Muscle of leg (tissue), 11 donors: ENCODE results near the gene PRAC1. TPM values are rescaled to one million over a fixed set of nuclear protein-coding genes. Genes with fewer than 3 reads are reported as not detected.

Experiments used
- DNase-seq: peaks from one replicate; pipeline ENCODE4 v3.0.0; 2013
- H3K27ac ChIP-seq: one replicate; pipeline ENCODE4 v1.5.1; 2013; ENCODE audit warnings: mild to moderate bottlenecking, low read length, control low read depth
- H3K27me3 ChIP-seq: one replicate; pipeline ENCODE4 v1.6.1; 2013; ENCODE audit warnings: low read length; ENCODE audit not compliant: control insufficient read depth, insufficient read depth
- H3K36me3 ChIP-seq: one replicate; pipeline ENCODE4 v1.6.1; 2013; ENCODE audit warnings: low read length; ENCODE audit not compliant: control insufficient read depth, insufficient read depth
- H3K4me1 ChIP-seq: one replicate; pipeline ENCODE4 v1.6.1; 2013; ENCODE audit warnings: low read length; ENCODE audit not compliant: control insufficient read depth, insufficient read depth
- H3K4me3 ChIP-seq: one replicate; pipeline ENCODE4 v1.5.1; 2013; ENCODE audit warnings: low read length, control low read depth
- H3K9me3 ChIP-seq: replicated peaks from 2 replicates; pipeline ENCODE4 v1.6.1; 2013; ENCODE audit warnings: low read depth, low read length; ENCODE audit not compliant: control insufficient read depth
- WGBS: methylation state at CpG from one replicate; pipeline ENCODE4 v1.1.5; 2013; ENCODE audit warnings: missing lambda C conversion rate; ENCODE audit not compliant: insufficient coverage; 5-methylcytosine and 5-hydroxymethylcytosine counted together
- polyA plus RNA-seq, 8 donors: library from polyadenylated mRNA; unstranded; fragments of 120-200 nt; gene quantifications; one replicate each; pipeline versions ENCODE4 v1.2.1 to v1.2.3, GENCODE V29; 2013; ENCODE audit warnings: inconsistent platforms in 1 of 8, low replicate concordance in 1 of 8; ENCODE audit not compliant: insufficient read length in 8 of 8, insufficient read depth in 1 of 8
- total RNA-seq: library from RNA; stranded (reverse); fragments of 120-200 nt; gene quantifications from one replicate; pipeline ENCODE4 v1.2.4, GENCODE V29; 2013

Gene PRAC1
- total and polyA plus RNA-seq, 9 donors: not detected

DNA sequence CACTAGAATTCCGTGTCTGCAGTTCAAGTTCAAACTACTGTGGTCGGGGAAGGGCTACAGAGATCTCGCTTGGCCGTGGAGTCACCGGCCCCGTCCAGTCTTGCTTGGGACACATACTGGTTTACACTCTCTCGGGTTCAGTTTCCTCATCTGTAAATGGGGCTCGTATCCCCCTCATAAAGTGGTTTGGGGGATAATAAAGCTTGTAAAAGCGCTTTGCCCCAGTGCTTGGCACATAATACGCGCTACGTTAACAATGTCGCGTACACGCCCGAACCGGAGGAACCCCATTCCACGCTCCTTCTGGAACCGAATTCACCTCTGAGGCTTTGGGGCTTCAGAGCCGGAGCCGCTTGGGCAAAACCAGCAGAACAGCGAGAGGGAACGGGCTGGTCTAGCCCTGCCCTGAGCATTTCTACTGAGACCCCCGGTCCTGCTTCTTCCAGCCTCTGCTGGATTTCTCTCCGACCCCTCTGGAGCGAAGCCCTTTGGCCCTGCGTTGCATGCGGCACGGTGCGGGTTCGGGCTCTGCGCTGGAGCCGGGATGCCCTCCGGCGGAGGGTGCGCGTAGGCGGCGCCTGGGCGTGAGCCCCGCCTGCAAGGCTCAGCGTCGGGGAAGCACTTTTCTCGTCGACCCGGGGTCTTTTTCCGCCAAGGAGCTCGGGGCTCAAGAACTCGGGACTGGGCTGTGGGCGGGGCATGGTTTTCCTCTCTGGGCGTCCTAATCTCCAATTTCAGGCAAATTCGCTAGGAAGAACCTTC lies 32.4 kb upstream of the PRAC1 start:
- H3K9me3 ChIP-seq: no peaks in the 10 kb centered on the region
- no peak overlapping the region for H3K27ac ChIP-seq
- H3K36me3 ChIP-seq: no peaks in the 10 kb centered on the region
- no peak overlapping the region for H3K4me3 ChIP-seq
- peaks cover 82% of the 10 kb centered on the region for H3K27me3 ChIP-seq
- 6% methylated on average over 52 of the region's 52 CpGs for WGBS
- peaks cover 27% of the 10 kb centered on the region for H3K4me1 ChIP-seq
- no peak for DNase-seq

DNA sequence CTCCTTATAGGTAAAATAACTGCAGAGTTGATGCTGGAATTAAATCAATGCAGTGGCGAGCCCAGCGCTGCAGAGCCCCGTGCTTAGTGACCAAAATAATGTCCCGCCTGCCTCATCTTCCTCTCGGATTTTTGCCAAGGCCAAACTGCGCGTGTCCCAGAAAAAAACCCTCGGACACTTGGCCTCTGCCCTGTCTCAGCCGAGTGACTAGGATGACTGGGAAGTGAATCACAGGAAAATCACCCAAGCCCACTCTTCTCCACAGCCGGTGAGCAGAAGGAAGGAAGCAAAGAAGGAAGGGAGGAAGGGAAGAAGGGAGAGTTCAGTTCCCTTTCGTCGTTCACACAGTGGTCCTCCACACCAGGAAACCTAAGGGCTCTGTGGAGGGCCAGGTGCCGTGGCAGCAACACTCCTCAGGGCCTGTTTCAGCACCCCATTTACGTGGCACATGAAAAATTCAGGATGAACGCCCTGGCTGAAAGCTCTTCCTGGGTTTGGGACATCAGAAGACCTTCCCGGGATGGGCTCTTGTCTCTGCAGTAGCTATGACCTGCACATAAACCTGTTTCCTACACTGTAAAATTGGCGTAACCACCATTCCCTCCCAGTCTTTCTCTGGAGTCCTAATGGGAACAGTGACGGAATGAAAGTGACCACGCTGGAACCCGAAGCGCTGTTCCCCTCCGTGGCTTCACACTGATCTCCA lies 31.6 kb upstream of the PRAC1 start:
- H3K27ac ChIP-seq: no peak overlapping the region
- peaks cover 86% of the 10 kb centered on the region for H3K27me3 ChIP-seq
- no peak overlapping the region for H3K4me3 ChIP-seq
- H3K9me3 ChIP-seq: no peaks in the 10 kb centered on the region
- DNase-seq: no peak
- H3K36me3 ChIP-seq: no peaks in the 10 kb centered on the region
- H3K4me1 ChIP-seq: peaks cover 27% of the 10 kb centered on the region
- 7% methylated on average over 12 of the region's 22 CpGs for WGBS

DNA sequence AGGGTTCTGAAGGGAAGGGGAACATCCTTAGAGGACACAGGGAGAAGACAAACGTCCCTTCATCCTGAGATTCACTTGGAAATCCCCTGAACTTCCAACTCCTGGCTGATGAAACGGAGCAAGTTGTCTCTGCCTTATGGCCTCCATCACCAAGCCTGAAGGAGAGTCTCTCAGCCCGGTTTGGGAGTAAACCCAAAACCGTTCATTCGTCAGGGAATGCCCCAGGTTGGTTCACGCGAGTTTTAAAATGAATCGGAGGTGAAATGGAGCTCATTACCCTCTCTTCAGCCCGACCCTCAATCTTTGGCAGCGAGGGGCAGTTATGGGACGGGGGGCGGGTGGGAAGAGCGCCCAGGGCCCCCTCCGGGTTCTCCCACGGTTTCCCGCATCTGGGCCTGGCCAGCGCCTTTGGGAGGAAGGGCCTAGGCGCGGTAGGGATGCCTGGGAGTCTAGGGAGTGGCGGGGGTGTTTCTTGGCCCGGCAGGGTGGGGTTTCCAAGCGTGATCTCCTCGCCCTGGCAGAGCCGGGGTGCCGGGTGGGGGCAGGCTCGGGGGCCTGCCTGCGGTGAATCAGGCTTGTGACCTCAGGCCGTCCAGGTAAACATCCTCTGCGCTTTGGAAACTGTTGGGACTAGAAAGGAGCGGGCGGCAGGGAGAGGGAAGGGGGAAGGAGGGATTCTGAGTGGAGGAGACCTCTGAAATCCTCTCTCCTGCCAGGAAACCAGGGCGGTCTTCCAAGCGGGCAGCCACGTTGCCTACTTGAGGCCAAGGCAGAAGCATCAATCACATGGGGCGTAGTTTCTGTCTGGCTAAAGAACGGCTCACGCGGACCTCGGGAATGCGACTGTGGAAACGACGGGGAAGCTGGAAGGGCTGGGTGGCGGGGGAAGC lies 30.3 kb upstream of the PRAC1 start:
- Histone ChIP-seq H3K27me3 (peaks cover 87% of the 10 kb centered on the region), H3K4me1 (peaks cover 22% of the 10 kb centered on the region), H3K4me3 (no peak overlapping the region), H3K27ac (no peak overlapping the region), H3K36me3 (no peaks in the 10 kb centered on the region), H3K9me3 (no peaks in the 10 kb centered on the region)
- DNase-seq: no peak
- WGBS: 6% methylated on average over 16 of the region's 43 CpGs

DNA sequence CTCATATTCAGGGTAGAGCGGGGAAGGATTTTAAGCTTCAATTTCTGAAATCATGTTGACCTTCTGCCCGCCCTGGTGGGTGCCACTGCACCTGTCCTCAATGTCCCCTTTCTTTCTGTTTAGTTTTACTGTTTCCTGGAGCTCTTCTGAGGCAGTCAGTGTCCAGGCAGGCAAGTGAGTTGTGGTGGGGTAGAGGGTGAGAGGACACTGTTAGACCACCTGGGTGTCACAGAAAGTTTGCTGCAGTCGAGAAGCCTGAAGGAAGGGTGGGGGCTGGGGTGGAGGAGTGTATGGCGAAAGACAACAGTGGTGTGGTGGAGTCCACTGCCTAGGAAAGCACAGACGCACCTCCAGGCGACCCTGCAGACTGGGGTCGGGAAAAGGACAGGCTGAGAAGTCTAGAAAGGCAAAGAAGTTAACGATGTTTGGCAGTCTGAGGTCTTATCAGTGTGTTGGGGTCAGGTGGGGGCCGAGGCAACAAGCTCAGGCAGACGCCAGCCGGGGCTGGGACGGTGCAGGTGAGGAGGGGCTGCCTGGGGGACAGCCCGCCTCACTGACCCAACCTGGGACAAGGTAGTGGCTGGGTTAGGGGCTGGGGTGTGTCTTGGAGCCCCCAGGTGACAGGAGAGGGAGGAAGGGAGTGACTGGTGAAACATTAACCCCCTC lies 29.5 kb upstream of the PRAC1 start:
- peaks cover 20% of the 10 kb centered on the region for H3K4me1 ChIP-seq
- no peaks in the 10 kb centered on the region for H3K36me3 ChIP-seq
- no peak overlapping the region for H3K4me3 ChIP-seq
- no peaks in the 10 kb centered on the region for H3K9me3 ChIP-seq
- no peak overlapping the region for H3K27ac ChIP-seq
- H3K27me3 ChIP-seq: peaks cover 88% of the 10 kb centered on the region
- no peak for DNase-seq
- WGBS: 5% methylated on average over 11 of the region's 13 CpGs

DNA sequence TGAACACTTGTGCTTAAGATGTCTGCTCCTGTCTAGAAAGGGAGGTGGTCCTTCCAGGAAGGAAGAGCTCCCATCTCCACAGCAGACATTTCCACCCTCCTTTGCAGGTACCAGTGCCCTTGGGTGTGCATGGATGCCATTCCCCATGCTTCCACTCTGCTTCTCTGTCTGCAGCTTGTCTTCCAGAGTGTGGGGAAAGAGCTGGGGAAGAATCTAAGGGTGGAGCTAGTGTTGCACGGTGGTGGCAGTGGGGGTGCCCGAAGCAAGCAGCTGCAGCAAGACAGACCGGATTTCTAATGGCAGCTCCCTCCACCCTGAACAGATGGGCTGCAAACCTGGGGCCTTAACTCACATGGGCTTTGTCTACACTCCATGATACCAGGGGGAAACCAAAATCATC lies 28.9 kb upstream of the PRAC1 start:
- Histone ChIP-seq H3K4me3 (no peak overlapping the region), H3K4me1 (peaks cover 16% of the 10 kb centered on the region), H3K36me3 (no peaks in the 10 kb centered on the region), H3K27me3 (peaks cover 89% of the 10 kb centered on the region), H3K27ac (no peak overlapping the region), H3K9me3 (no peaks in the 10 kb centered on the region)
- no peak for DNase-seq
- no CpG with 5 or more reads among the region's 3 CpGs for WGBS

DNA sequence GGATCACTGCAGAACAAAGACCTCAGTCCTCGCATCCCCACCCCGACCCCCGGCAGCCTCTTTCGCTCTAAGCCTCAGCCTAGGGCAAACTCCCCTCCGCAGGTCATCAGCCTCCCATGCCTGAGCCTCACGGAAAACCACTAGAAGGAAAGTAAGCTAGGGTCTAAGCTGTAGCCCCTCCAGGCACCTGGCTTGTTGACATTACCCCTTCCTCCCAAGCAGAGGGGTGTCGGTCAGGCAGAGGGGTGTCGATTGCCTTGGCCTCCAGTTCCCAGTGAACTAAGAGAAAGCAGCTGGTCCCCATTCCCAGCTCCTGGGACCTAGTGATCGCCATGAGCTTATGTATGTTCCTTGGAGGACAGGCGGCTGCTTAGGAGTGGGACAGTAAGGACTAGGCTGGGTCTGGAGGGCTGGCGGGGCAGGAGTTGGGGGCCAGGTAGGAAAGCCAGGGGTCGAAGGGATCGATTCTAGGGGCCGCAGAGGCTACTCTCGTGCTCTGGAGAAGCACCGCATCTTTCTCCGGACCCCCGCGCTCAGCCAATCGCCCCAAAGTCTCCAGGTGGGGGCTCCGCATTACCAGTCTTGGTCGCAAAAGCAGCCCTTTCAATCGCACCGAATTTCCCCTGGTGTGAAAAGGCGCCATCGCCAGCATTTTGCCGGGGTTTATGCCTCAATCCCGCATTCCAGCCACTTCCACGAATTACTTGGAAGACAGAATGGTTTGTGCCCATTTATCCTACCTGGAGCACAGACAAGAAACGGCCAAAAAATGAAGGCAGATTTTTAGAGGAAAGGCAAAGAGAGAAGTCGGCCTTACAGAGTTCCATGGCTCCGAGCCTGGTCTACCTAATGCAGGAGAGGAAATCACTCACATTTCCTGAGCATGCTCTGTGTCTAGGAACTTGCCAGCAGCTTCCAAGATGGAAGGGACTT lies 27.6 kb upstream of the PRAC1 start:
- WGBS: 4% methylated on average over 18 of the region's 32 CpGs
- Histone ChIP-seq H3K27me3 (peaks cover 92% of the 10 kb centered on the region), H3K27ac (no peak overlapping the region), H3K9me3 (no peaks in the 10 kb centered on the region), H3K4me3 (no peak overlapping the region), H3K4me1 (peaks cover 7% of the 10 kb centered on the region), H3K36me3 (no peaks in the 10 kb centered on the region)
- no peak for DNase-seq

DNA sequence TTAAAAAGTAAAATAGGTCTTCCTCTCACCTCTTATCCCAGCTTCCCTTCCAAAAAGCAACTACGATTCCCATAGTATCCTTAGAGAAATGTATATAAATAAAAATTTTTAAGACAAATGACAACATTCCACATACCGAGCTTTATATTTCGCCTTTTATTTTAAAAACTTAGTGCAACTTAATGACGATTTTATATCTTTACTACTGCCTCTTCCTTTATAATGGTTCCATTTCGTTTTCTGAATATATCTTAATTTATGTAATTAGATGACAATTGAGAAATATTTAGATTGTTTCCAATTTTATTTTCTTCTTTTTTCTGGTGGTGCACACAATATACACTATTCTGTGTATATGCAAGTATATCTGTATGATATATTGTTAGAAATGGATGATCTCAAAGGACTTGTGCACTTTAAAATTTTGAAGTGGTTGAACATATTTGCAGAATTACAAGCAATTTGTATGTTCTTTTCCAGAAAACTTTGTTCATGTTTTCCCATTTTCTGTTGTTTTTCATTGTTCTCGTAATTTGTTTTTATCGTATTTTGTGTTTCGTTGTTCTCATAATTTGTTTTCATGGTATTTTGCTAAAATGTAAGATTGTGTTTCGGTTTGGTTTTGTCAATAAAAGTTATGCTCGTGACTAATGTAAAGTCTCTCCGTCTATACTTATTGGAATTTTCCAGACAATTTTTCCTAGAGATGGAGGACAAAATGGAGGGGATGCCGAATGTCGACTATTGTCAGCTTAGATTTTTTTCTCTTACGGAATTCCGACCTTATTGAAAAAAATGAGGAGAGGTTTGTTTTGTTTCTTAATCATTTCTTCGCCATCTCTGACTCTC lies 26.6 kb upstream of the PRAC1 start:
- H3K36me3 ChIP-seq: no peaks in the 10 kb centered on the region
- peaks cover 92% of the 10 kb centered on the region for H3K27me3 ChIP-seq
- H3K9me3 ChIP-seq: no peaks in the 10 kb centered on the region
- no CpG with 5 or more reads among the region's 16 CpGs for whole genome bisulfite sequencing
- no peak for DNase-seq
- no peak overlapping the region for H3K27ac ChIP-seq
- no peak overlapping the region for H3K4me3 ChIP-seq
- H3K4me1 ChIP-seq: peaks cover 4% of the 10 kb centered on the region

DNA sequence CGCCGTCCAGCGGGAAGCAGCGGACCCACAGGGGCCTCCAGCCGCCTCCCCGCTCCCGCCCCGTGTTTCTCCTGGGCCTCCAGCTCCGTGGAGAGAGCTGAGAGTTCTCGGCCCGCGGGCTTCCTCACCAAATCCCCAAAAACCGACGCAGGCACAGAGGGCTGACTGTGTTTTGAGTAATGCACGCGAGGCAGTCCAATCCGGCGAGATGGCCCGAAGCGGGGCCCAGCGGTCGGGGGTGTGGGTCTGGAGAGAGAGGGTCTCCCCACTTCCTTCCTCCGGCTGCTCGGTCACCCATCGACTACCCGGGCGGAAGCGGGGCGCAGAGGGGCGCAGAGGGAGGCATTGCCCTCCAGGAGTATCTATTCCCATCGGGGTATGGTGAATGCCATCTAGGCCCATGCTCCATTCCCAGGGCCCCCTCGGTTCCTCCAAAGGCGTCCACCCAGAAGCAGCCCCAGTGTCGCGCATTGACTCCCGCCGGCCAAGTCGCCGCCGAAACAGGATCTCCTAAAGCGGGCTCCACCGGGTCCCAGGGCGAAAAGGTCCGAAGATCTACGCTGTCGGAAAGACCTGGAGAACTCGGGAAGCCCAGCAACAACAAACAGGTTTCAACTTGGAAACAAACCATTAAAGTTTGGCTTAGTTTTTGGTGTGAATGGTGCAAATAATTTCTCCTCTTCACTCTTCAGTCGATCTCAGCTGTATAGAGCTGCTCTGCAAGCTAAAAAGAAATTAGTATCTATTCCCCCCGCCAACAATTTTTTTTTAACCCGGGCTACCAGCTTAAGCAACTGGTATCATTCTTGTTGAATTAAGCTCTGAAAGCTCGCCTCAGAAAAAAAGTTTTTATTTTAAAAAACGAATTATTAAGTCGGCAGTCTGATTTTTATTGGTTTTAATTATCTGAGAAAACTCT lies 25.4 kb upstream of the PRAC1 start:
- H3K27ac ChIP-seq: no peak overlapping the region
- DNase-seq: no peak
- H3K4me3 ChIP-seq: no peak overlapping the region
- H3K9me3 ChIP-seq: no peaks in the 10 kb centered on the region
- no peaks in the 10 kb centered on the region for H3K36me3 ChIP-seq
- peaks cover 92% of the 10 kb centered on the region for H3K27me3 ChIP-seq
- H3K4me1 ChIP-seq: peaks cover 4% of the 10 kb centered on the region
- 3% methylated on average over 22 of the region's 53 CpGs for WGBS
